UCSD-AML1 (cell line): ENCODE results near the gene RPE65.
"Not testable (repeated sequence)": the region's sequence is repeated elsewhere in the genome, so short reads cannot be mapped to it uniquely, and the experiment has no call there.

ENCODE experiments used
- DNase-seq: peaks from one replicate; lab custom pipeline; 2025; ENCODE audit not compliant: unreplicated experiment; lab: John Stamatoyannopoulos, UW

RPE65 gene

GRCh38 chr1:68449901-68450300 lies at the start of gene RPE65:
Gene RPE65, minus strand, starts transcription at chr1:68449954. Its CDS starts 49 bp downstream, at chr1:68449905.
- DNase-seq, result no peak

- no peak for DNase-seq
Measured at GRCh38 chr1:68497358-68497698, 47.6 kb upstream of the RPE65 start.

GRCh38 chr1:68496680-68497357 lies 47.1 kb upstream of the RPE65 start, which contains the start of gene DEPDC1:
Gene DEPDC1, minus strand, starts transcription at chr1:68497082. Its CDS starts 83 bp downstream, at chr1:68496999.
- DNase-seq, result peak; percentile 93

- DNase-seq, result no peak
Measured at GRCh38 chr1:68495968-68496679, 46.4 kb upstream of the RPE65 start.

- DNase-seq, result no peak
Measured at GRCh38 chr1:68495532-68495931, 45.8 kb upstream of the RPE65 start.

GRCh38 chr1:68493193-68493592 lies 43.4 kb upstream of the RPE65 start:
- no peak for DNase-seq

GRCh38 chr1:68492255-68492654 lies 42.5 kb upstream of the RPE65 start:
- DNase-seq, result not testable (repeated sequence)

GRCh38 chr1:68490046-68490651 lies 40.4 kb upstream of the RPE65 start:
- no peak for DNase-seq

GRCh38 chr1:68485431-68486022 lies 35.8 kb upstream of the RPE65 start:
- no peak for DNase-seq

GRCh38 chr1:68484618-68485017 lies 34.9 kb upstream of the RPE65 start:
- no peak for DNase-seq

- no peak for DNase-seq
Measured at GRCh38 chr1:68481041-68481440, 31.3 kb upstream of the RPE65 start.

GRCh38 chr1:68479501-68479900 lies 29.7 kb upstream of the RPE65 start:
- DNase-seq, result no peak

GRCh38 chr1:68478662-68479061 lies 28.9 kb upstream of the RPE65 start:
- DNase-seq, result no peak

- DNase-seq, result not testable (repeated sequence)
Measured at GRCh38 chr1:68476626-68477025, 26.9 kb upstream of the RPE65 start.

- no peak for DNase-seq
Measured at GRCh38 chr1:68473060-68473459, 23.3 kb upstream of the RPE65 start.

GRCh38 chr1:68470388-68470970 lies 20.7 kb upstream of the RPE65 start:
- no peak for DNase-seq

- DNase-seq, result no peak
Measured at GRCh38 chr1:68464891-68465290, 15.1 kb upstream of the RPE65 start.

- DNase-seq, result no peak
Measured at GRCh38 chr1:68460935-68461334, 11.2 kb upstream of the RPE65 start.

GRCh38 chr1:68459796-68460195 lies 10.0 kb upstream of the RPE65 start:
- DNase-seq, result no peak

- DNase-seq, result no peak
Measured at GRCh38 chr1:68459091-68459490, 9.3 kb upstream of the RPE65 start.

- DNase-seq, result no peak
Measured at GRCh38 chr1:68456202-68456601, 6.4 kb upstream of the RPE65 start.
